Spleen (tissue), 7 donors: ENCODE results near the gene C1QL1.

ENCODE experiments used
- CTCF ChIP-seq, 11 experiments: fragments of 200-600 bp in 7 of 11; fragments of 450-650 bp in 4 of 11; sonication (generic) in 4 of 11; IDR thresholded peaks in 8 of 11; conservative IDR thresholded peaks in 3 of 11; 1 replicate in 7 of 11; 2 replicates in 4 of 11; pipeline versions ENCODE4 v1.4.0 to v1.8.0; 2016 to 2021; ENCODE audit warnings: antibody characterized with exemption in 11 of 11, inconsistent platforms in 4 of 11, mild to moderate bottlenecking in 1 of 11
- POLR2AphosphoS5 ChIP-seq, 3 donors: sonication (generic); formaldehyde crosslinking; IDR thresholded peaks; one replicate each; pipeline ENCODE4 v1.5.1; 2017; ENCODE audit warnings: antibody characterized with exemption in 3 of 3
- donor health status: DM: no; HTN: no; CAD: no; lungs with moderate emphysema.
- donor health status: DM: no; HTN: no; CAD: no.
- donor health status: DM: no; HTN: no; CAD: no.

GRCh38 chr17:44989552-44990138 is 21.5 kb upstream of the C1QL1 start:
- no peak for TF ChIP-seq CTCF (IDR thresholded peaks at IDR 0.05 in 8 of 11, conservative IDR thresholded peaks at IDR 0.05 in 3 of 11)
- TF ChIP-seq POLR2AphosphoS5 (IDR thresholded peaks at IDR 0.05) = no peak
